ENCODE data around the gene TAL1. TPM values are rescaled to one million over a fixed set of nuclear protein-coding genes. Genes with fewer than 3 reads are reported as not detected.

Gene TAL1
- total RNA-seq, 1 experiment from 2014 or later = not detected

GRCh38 chr1:47181955-47182675 lies 49.9 kb downstream of the TAL1 start:
- Histone ChIP-seq H2BK15ac (ENCODE audit: low read depth, low read length) (no peak overlapping the region), H2AK5ac (ENCODE audit: insufficient read length, low read length) (no peak overlapping the region), H2BK12ac (ENCODE audit: insufficient read length, low read depth, low read length) (no peak overlapping the region), H3K4me1 (ENCODE audit: insufficient read depth, low read length) (0 out of 2 replicates have a peak, but pooled peaks cover 2% of the 10 kb centered on the region), H4K20me1 (ENCODE audit: control insufficient read depth, insufficient read depth, insufficient read length) (no peaks in the 10 kb centered on the region), H3K9ac (ENCODE audit: extremely low read depth, insufficient read length, low read length) (no peak overlapping the region), H3K56ac (ENCODE audit: insufficient read length, low read depth, low read length) (no peak overlapping the region), H3K4ac (ENCODE audit: low read depth, low read length) (no peak overlapping the region), H3K14ac (ENCODE audit: insufficient read depth, low read length) (no peak overlapping the region), H3K18ac (ENCODE audit: insufficient read length, low read depth, low read length) (no peak overlapping the region), H2BK120ac (ENCODE audit: low read depth, low read length, poor library complexity, severe bottlenecking) (no peak overlapping the region), H3T11ph (ENCODE audit: low read length) (no peak overlapping the region), H4K8ac (replicated peaks; ENCODE audit: insufficient read length, low read depth, low read length) (no peak overlapping the region), H3K27ac (ENCODE audit: insufficient read length, low read depth, low read length) (no peak overlapping the region), H3K23me2 (ENCODE audit: insufficient read length, low read depth, low read length, poor library complexity, severe bottlenecking) (peaks cover 8% of the 10 kb centered on the region), H2BK5ac (ENCODE audit: insufficient read length, low read length) (no peak overlapping the region), H3K27me3 (ENCODE audit: insufficient read depth, low read length) (peaks cover 4% of the 10 kb centered on the region; the same call in 1 of the 2 replicates), H3K79me2 (ENCODE audit: insufficient read depth, low read length) (no peaks in the 10 kb centered on the region), H2BK20ac (ENCODE audit: low read depth, low read length, poor library complexity, severe bottlenecking) (no peak overlapping the region), H3K79me1 (ENCODE audit: insufficient read depth, low read depth, low read length, poor library complexity, severe bottlenecking) (no peaks in the 10 kb centered on the region), H3K23ac (ENCODE audit: insufficient read length, low read depth, low read length) (no peak overlapping the region), H3K4me2 (ENCODE audit: insufficient read depth, insufficient read length, low read length) (no peak overlapping the region), H2AFZ (ENCODE audit: low read length) (no peak overlapping the region), H4K91ac (ENCODE audit: insufficient read length, low read depth, low read length) (no peak overlapping the region), H3K9me3 (ENCODE audit: control insufficient read depth, low read depth, low read length) (no peaks in the 10 kb centered on the region), H4K5ac (ENCODE audit: insufficient read length, low read depth, low read length) (no peak overlapping the region)
- H3K36me3 Mint-ChIP-seq (ENCODE audit: insufficient read depth in 1 of 3, low read depth in 3 of 3) = 0 out of 7 replicates have a peak, but pooled peaks cover 0 to 3% (median 0%) of the 10 kb centered on the region in 3 experiments
- H3K4me1 Mint-ChIP-seq = peaks cover 16 to 18% of the 10 kb centered on the region in 2 experiments
- peaks cover 67% of the 10 kb centered on the region for H3K27me3 Mint-ChIP-seq (ENCODE audit: low read depth)
- peaks cover 5 to 10% of the 10 kb centered on the region in 2 experiments; a peak in 2 of 5 replicates for H3K9me3 Mint-ChIP-seq
- H3K4me3 Mint-ChIP-seq = peak overlapping the region in 1 of 2 experiments; percentile 19; a peak in 1 of 5 replicates
- no peak for TF ChIP-seq CTCF (conservative IDR thresholded peaks at IDR 0.05)
- H3K27ac Mint-ChIP-seq = peak overlapping the region in 1 of 3 experiments; percentile 52; a peak in 1 of 7 replicates
- no CpG with 5 or more reads among the region's 7 CpGs for WGBS (ENCODE audit: extremely low coverage, insufficient read length, low lambda C conversion rate)
- no peak for DNase-seq
